Chondrocyte (in vitro differentiated cells): Measurements from ENCODE around the gene APOL6. TPM values are rescaled to one million over a fixed set of nuclear protein-coding genes. Genes with fewer than 3 reads are reported as not detected.
"Not testable (repeated sequence)": the region's sequence is repeated elsewhere in the genome, so short reads cannot be mapped to it uniquely, and the experiment has no call there.

Experiments used
- DNase-seq: peaks from one replicate; pipeline ENCODE4 v3.0.0; 2021; ENCODE audit warnings: mixed read lengths, low spot score
- H3K27ac Mint-ChIP-seq: one replicate; pipeline ENCODE4 v1.8.0; 2021; ENCODE audit warnings: mild to moderate bottlenecking, moderate library complexity, mixed read lengths; ENCODE audit not compliant: unreplicated experiment
- H3K27me3 Mint-ChIP-seq: 2 replicates; pipeline ENCODE4 v1.8.0; 2021; ENCODE audit warnings: low read depth, mixed read lengths
- H3K36me3 Mint-ChIP-seq: 2 replicates; pipeline ENCODE4 v1.8.0; 2021; ENCODE audit warnings: low read depth, mixed read lengths
- H3K4me1 Mint-ChIP-seq: 2 replicates; pipeline ENCODE4 v1.8.0; 2021; ENCODE audit warnings: low read depth, mild to moderate bottlenecking, mixed read lengths
- H3K4me3 Mint-ChIP-seq: one replicate; pipeline ENCODE4 v1.8.0; 2021; ENCODE audit warnings: mild to moderate bottlenecking, moderate library complexity, mixed read lengths; ENCODE audit not compliant: unreplicated experiment
- H3K9me3 Mint-ChIP-seq: 2 replicates; pipeline ENCODE4 v1.8.0; 2021; ENCODE audit warnings: low read depth, mixed read lengths
- CTCF ChIP-seq: fragments of 200-600 bp; sonication (generic); IDR thresholded peaks from 2 replicates; pipeline ENCODE4 v1.5.0; 2021; ENCODE audit warnings: antibody characterized with exemption, mild to moderate bottlenecking, moderate library complexity
- total RNA-seq: library from RNA; stranded (reverse); gene quantifications from 3 replicates; pipeline ENCODE4 v1.2.1, GENCODE V29; 2021

The APOL6 gene
- total RNA-seq, 1 donor from 2014 or later = 4.6 TPM

GRCh38 chr22:35688913-35689675, 40.8 kb downstream of the APOL6 start:
- peaks cover 3% of the 10 kb centered on the region for H3K27me3 Mint-ChIP-seq
- no peak overlapping the region for H3K27ac Mint-ChIP-seq
- no peaks in the 10 kb centered on the region for H3K36me3 Mint-ChIP-seq
- DNase-seq = no peak
- H3K9me3 Mint-ChIP-seq = no peaks in the 10 kb centered on the region
- H3K4me1 Mint-ChIP-seq = no peaks in the 10 kb centered on the region
- no peak for TF ChIP-seq CTCF
- H3K4me3 Mint-ChIP-seq = no peak overlapping the region

- Mint-ChIP-seq H3K4me3 (no peak overlapping the region), H3K27ac (no peak overlapping the region), H3K27me3 (peaks cover 3% of the 10 kb centered on the region), H3K4me1 (no peaks in the 10 kb centered on the region), H3K36me3 (no peaks in the 10 kb centered on the region), H3K9me3 (no peaks in the 10 kb centered on the region)
- no peak for TF ChIP-seq CTCF
- DNase-seq = no peak
These were observed 41.8 kb downstream of the APOL6 start for GRCh38 chr22:35690001-35690400.

GRCh38 chr22:35695202-35695601, 47.0 kb downstream of the APOL6 start:
- Mint-ChIP-seq H3K36me3 (no peaks in the 10 kb centered on the region), H3K27me3 (peaks cover 5% of the 10 kb centered on the region), H3K4me3 (no peak overlapping the region), H3K27ac (no peak overlapping the region), H3K4me1 (no peaks in the 10 kb centered on the region), H3K9me3 (no peaks in the 10 kb centered on the region)
- no peak for TF ChIP-seq CTCF
- no peak for DNase-seq

GRCh38 chr22:35697142-35697541, 48.9 kb downstream of the APOL6 start:
- peaks cover 3% of the 10 kb centered on the region for H3K27me3 Mint-ChIP-seq
- DNase-seq = no peak
- no peak overlapping the region for H3K27ac Mint-ChIP-seq
- H3K4me3 Mint-ChIP-seq = no peak overlapping the region
- H3K9me3 Mint-ChIP-seq = no peaks in the 10 kb centered on the region
- TF ChIP-seq CTCF = no peak
- no peaks in the 10 kb centered on the region for H3K36me3 Mint-ChIP-seq
- H3K4me1 Mint-ChIP-seq = no peaks in the 10 kb centered on the region

GRCh38 chr22:35699852-35700251, 51.6 kb downstream of the APOL6 start:
- not testable (repeated sequence) for H3K4me3 Mint-ChIP-seq, DNase-seq, H3K27ac Mint-ChIP-seq, H3K36me3 Mint-ChIP-seq, H3K27me3 Mint-ChIP-seq, H3K9me3 Mint-ChIP-seq
- H3K4me1 Mint-ChIP-seq = peaks cover 15% of the 10 kb centered on the region
